Effector memory CD8-positive, alpha-beta T cell (primary cell): Measurements from ENCODE around the gene SV2C.

ENCODE experiments used
- ATAC-seq: fragments of 150-1000 bp; cut with Tn5 transposase; replicated peaks from 2 replicates; pipeline ENCODE4 v1.10.0; 2021; ENCODE audit warnings: mild to moderate bottlenecking, moderate library complexity
- DNase-seq, 3 experiments: peaks; one replicate each; pipeline ENCODE4 v3.0.0; 2021
- H3K27ac Mint-ChIP-seq, 2 donors: one replicate each; pipeline ENCODE4 v1.8.0; 2022; ENCODE audit warnings: mild to moderate bottlenecking in 2 of 2, mixed read lengths in 2 of 2, moderate library complexity in 2 of 2
- H3K27me3 Mint-ChIP-seq, 2 donors: one replicate each; pipeline ENCODE4 v1.8.0; 2022; ENCODE audit warnings: mixed read lengths in 2 of 2
- H3K36me3 Mint-ChIP-seq: one replicate; pipeline ENCODE4 v1.8.0; 2022; ENCODE audit warnings: mild to moderate bottlenecking, moderate library complexity, mixed read lengths; ENCODE audit not compliant: insufficient read depth
- H3K4me1 Mint-ChIP-seq, 2 donors: one replicate each; pipeline ENCODE4 v1.8.0; 2022; ENCODE audit warnings: low read depth in 2 of 2, mixed read lengths in 2 of 2
- H3K4me3 Mint-ChIP-seq, 2 donors: one replicate each; pipeline ENCODE4 v1.8.0; 2022; ENCODE audit warnings: mild to moderate bottlenecking in 2 of 2, mixed read lengths in 2 of 2, moderate library complexity in 2 of 2
- H3K9me3 Mint-ChIP-seq, 2 donors: one replicate each; pipeline ENCODE4 v1.8.0; 2022; ENCODE audit warnings: mixed read lengths in 2 of 2

SV2C gene

GRCh38 chr5:76269259-76269931 lies 186.2 kb downstream of the SV2C start:
- Mint-ChIP-seq H3K9me3 (no peaks in the 10 kb centered on the region), H3K27me3 (peaks cover 9 to 10% of the 10 kb centered on the region in 2 donors), H3K4me3 (no peak overlapping the region), H3K27ac (peak overlapping the region in 1 of 2 donors; percentile 24), H3K36me3 (peaks cover 2% of the 10 kb centered on the region), H3K4me1 (peaks cover 8 to 10% of the 10 kb centered on the region in 2 donors)
- no peak for ATAC-seq
- DNase-seq = no peak

- Mint-ChIP-seq H3K36me3 (peaks cover 2% of the 10 kb centered on the region), H3K4me1 (peaks cover 8 to 10% of the 10 kb centered on the region in 2 donors), H3K4me3 (no peak overlapping the region), H3K27me3 (peaks cover 9 to 10% of the 10 kb centered on the region in 2 donors), H3K9me3 (no peaks in the 10 kb centered on the region), H3K27ac (peak overlapping the region in 1 of 2 donors; percentile 24)
- no peak for ATAC-seq
- no peak for DNase-seq
These were observed 186.9 kb downstream of the SV2C start for GRCh38 chr5:76269932-76270610.

- no peak for ATAC-seq
- H3K27ac Mint-ChIP-seq = no peak overlapping the region
- peaks cover 5 to 10% of the 10 kb centered on the region in 2 donors for H3K4me1 Mint-ChIP-seq
- peaks cover 9 to 16% of the 10 kb centered on the region in 2 donors for H3K27me3 Mint-ChIP-seq
- no peak overlapping the region for H3K4me3 Mint-ChIP-seq
- peaks cover 6% of the 10 kb centered on the region for H3K36me3 Mint-ChIP-seq
- H3K9me3 Mint-ChIP-seq = no peaks in the 10 kb centered on the region
- DNase-seq = no peak
These were observed 188.7 kb downstream of the SV2C start for GRCh38 chr5:76271836-76272235.

- DNase-seq (no peak), ATAC-seq (no peak)
- Mint-ChIP-seq H3K27me3 (peaks cover 0 to 8% of the 10 kb centered on the region in 2 donors), H3K4me3 (no peak overlapping the region), H3K27ac (no peak overlapping the region), H3K9me3 (no peaks in the 10 kb centered on the region), H3K36me3 (peaks cover 6% of the 10 kb centered on the region), H3K4me1 (peaks cover 5 to 10% of the 10 kb centered on the region in 2 donors)
These were observed 190.2 kb downstream of the SV2C start for GRCh38 chr5:76273206-76273885.

GRCh38 chr5:76274571-76274970 lies 191.4 kb downstream of the SV2C start:
- no peak for DNase-seq

GRCh38 chr5:76277736-76278135 lies 194.6 kb downstream of the SV2C start:
- Mint-ChIP-seq H3K4me3 (no peak overlapping the region), H3K27ac (no peak overlapping the region), H3K4me1 (no peaks in the 10 kb centered on the region), H3K9me3 (no peaks in the 10 kb centered on the region), H3K27me3 (peaks cover 0 to 6% of the 10 kb centered on the region in 2 donors), H3K36me3 (peaks cover 4% of the 10 kb centered on the region)
- ATAC-seq (no peak), DNase-seq (no peak)

More at GRCh38 chr5:76274571-76274970, 191.4 kb downstream of the SV2C start:
- peaks cover 4 to 8% of the 10 kb centered on the region in 2 donors for H3K4me1 Mint-ChIP-seq
- peaks cover 6% of the 10 kb centered on the region for H3K36me3 Mint-ChIP-seq
- no peak for ATAC-seq
- H3K9me3 Mint-ChIP-seq = no peaks in the 10 kb centered on the region
- H3K27ac Mint-ChIP-seq = no peak overlapping the region
- H3K27me3 Mint-ChIP-seq = peaks cover 0 to 6% of the 10 kb centered on the region in 2 donors
- no peak overlapping the region for H3K4me3 Mint-ChIP-seq

- Mint-ChIP-seq H3K9me3 (no peaks in the 10 kb centered on the region), H3K36me3 (peaks cover 4% of the 10 kb centered on the region), H3K27ac (no peak overlapping the region), H3K4me3 (no peak overlapping the region), H3K4me1 (no peaks in the 10 kb centered on the region), H3K27me3 (peaks cover 0 to 6% of the 10 kb centered on the region in 2 donors)
- ATAC-seq (no peak), DNase-seq (no peak)
These were observed 195.1 kb downstream of the SV2C start for GRCh38 chr5:76278261-76278789.

- Mint-ChIP-seq H3K9me3 (no peaks in the 10 kb centered on the region), H3K36me3 (peaks cover 4% of the 10 kb centered on the region), H3K4me3 (no peak overlapping the region), H3K27me3 (peaks cover 0 to 6% of the 10 kb centered on the region in 2 donors), H3K4me1 (peaks cover 1 to 4% of the 10 kb centered on the region in 2 donors), H3K27ac (no peak overlapping the region)
- no peak for DNase-seq
- ATAC-seq = no peak
These were observed 197.3 kb downstream of the SV2C start for GRCh38 chr5:76280494-76280893.

GRCh38 chr5:76283670-76284069 lies 200.5 kb downstream of the SV2C start:
- H3K27me3 Mint-ChIP-seq = no peaks in the 10 kb centered on the region
- peaks cover 1 to 4% of the 10 kb centered on the region in 2 donors for H3K4me1 Mint-ChIP-seq
- H3K27ac Mint-ChIP-seq = no peak overlapping the region
- DNase-seq = no peak
- no peaks in the 10 kb centered on the region for H3K9me3 Mint-ChIP-seq
- no peak overlapping the region for H3K4me3 Mint-ChIP-seq
- peak; percentile 47 for ATAC-seq
- H3K36me3 Mint-ChIP-seq = no peaks in the 10 kb centered on the region

- Mint-ChIP-seq H3K9me3 (no peaks in the 10 kb centered on the region), H3K27ac (no peak overlapping the region), H3K4me1 (peaks cover 4% of the 10 kb centered on the region in 2 donors), H3K4me3 (no peak overlapping the region), H3K27me3 (no peaks in the 10 kb centered on the region), H3K36me3 (no peaks in the 10 kb centered on the region)
- DNase-seq (no peak), ATAC-seq (no peak)
These were observed 206.5 kb downstream of the SV2C start for GRCh38 chr5:76289692-76290091.

- DNase-seq (no peak), ATAC-seq (no peak)
- Mint-ChIP-seq H3K4me3 (no peak overlapping the region), H3K27ac (no peak overlapping the region), H3K9me3 (no peaks in the 10 kb centered on the region), H3K4me1 (peaks cover 4% of the 10 kb centered on the region in 2 donors), H3K27me3 (peaks cover 0 to under 1% of the 10 kb centered on the region in 2 donors), H3K36me3 (no peaks in the 10 kb centered on the region)
These were observed 207.2 kb downstream of the SV2C start for GRCh38 chr5:76290321-76290757.

GRCh38 chr5:76291305-76292077 lies 208.3 kb downstream of the SV2C start:
- H3K27me3 Mint-ChIP-seq = peaks cover 0 to 12% of the 10 kb centered on the region in 2 donors
- no peaks in the 10 kb centered on the region for H3K9me3 Mint-ChIP-seq
- no peaks in the 10 kb centered on the region for H3K36me3 Mint-ChIP-seq
- ATAC-seq (no peak), DNase-seq (no peak)
- no peak overlapping the region for H3K4me3 Mint-ChIP-seq
- peak overlapping the region in 1 of 2 donors; percentile 71 for H3K27ac Mint-ChIP-seq
- H3K4me1 Mint-ChIP-seq = peaks cover 4% of the 10 kb centered on the region in 2 donors
